ENCODE measurements around the gene BIRC7.

- TF ChIP-seq CTCF (conservative IDR thresholded peaks at IDR 0.05; ENCODE audit: low read depth, low read length) (no peak), POLR2A (IDR thresholded peaks at IDR 0.05; ENCODE audit: low read depth, low read length) (no peak)
Observed at GRCh38 chr20:63239431-63239830, 3.7 kb downstream of the BIRC7 start.

Measured in IMR-90 (cell line).